A549 treated with Mapracorat at 1 μM for 4 hours (cell line): ENCODE measurements around the gene OR6C75. TPM values are rescaled to one million over a fixed set of nuclear protein-coding genes. Genes with fewer than 3 reads are reported as not detected.

Experiments used
- total RNA-seq: library from RNA; stranded (reverse); fragments of 200-300 nt; extraction: Qiagen RNA extraction; gene quantifications from 5 replicates; pipeline ENCODE4 v1.2.3, GENCODE V29; 2022

OR6C75 gene
- not detected in 5 replicates for total RNA-seq

GRCh38 chr12:55362675-55363074 lies at the start of gene OR6C75:
Gene OR6C75 (plus strand): TSS chr12:55362975. CDS start chr12:55365111, 2,136 bp downstream.

GRCh38 chr12:55314043-55314442 lies 48.7 kb upstream of the OR6C75 start, which contains the start of gene OR6C1:
Gene OR6C1 (plus strand): TSS chr12:55314343. CDS start chr12:55320600, 6,257 bp downstream.

GRCh38 chr12:55330446-55330845 lies 32.3 kb upstream of the OR6C75 start, which contains the start of gene OR6C3:
Gene OR6C3 (plus strand): TSS chr12:55330746. CDS start chr12:55331701, 955 bp downstream.

GRCh38 chr12:55400229-55400628 lies 37.5 kb downstream of the OR6C75 start, which contains the start of gene OR6C65:
Gene OR6C65 (plus strand): TSS chr12:55400529. CDS start chr12:55400529, 0 bp downstream.

Other genes with a start within 250 kb of the OR6C75 start
- gene OR9K2, start 236.6 kb upstream of the OR6C75 start, total RNA-seq, result not detected in 5 replicates
- not detected in 5 replicates for gene OR10A7, start 141.9 kb upstream of the OR6C75 start, total RNA-seq
- gene OR6C74, start 118.4 kb upstream of the OR6C75 start, total RNA-seq, result not detected in 5 replicates
- not detected in 5 replicates for gene OR6C6, start 66.4 kb upstream of the OR6C75 start, total RNA-seq
- not detected in 5 replicates for gene OR6C1, start 48.6 kb upstream of the OR6C75 start, total RNA-seq
- gene OR6C3, start 32.2 kb upstream of the OR6C75 start, total RNA-seq, result not detected in 5 replicates
- not detected in 5 replicates for gene OR6C65, start 37.6 kb downstream of the OR6C75 start, total RNA-seq
- gene OR6C76, start 63.3 kb downstream of the OR6C75 start, total RNA-seq, result not detected in 5 replicates
- gene OR6C2, start 81.1 kb downstream of the OR6C75 start, total RNA-seq, result not detected in 5 replicates
- not detected in 5 replicates for gene OR6C70, start 107.2 kb downstream of the OR6C75 start, total RNA-seq
- gene OR6C68, start 129.4 kb downstream of the OR6C75 start, total RNA-seq, result not detected in 5 replicates
- gene OR6C4, start 186.6 kb downstream of the OR6C75 start, total RNA-seq, result not detected in 5 replicates
- not detected in 5 replicates for gene OR2AP1, start 209.5 kb downstream of the OR6C75 start, total RNA-seq